ENCODE results near the gene PTCHD1.

PTCHD1 gene

GRCh38 chrX:23334848-23335599 is at the start of gene PTCHD1:
Gene PTCHD1, plus strand, starts transcription at chrX:23334849. Its CDS starts 27 bp downstream, at chrX:23334876.
- DNase-seq, result peak; percentile 1

GRCh38 chrX:23286731-23287130 is 47.9 kb upstream of the PTCHD1 start:
- DNase-seq, result no peak

- DNase-seq, result no peak
Measured at GRCh38 chrX:23287191-23287725, 47.4 kb upstream of the PTCHD1 start.

- no peak for DNase-seq
Measured at GRCh38 chrX:23292354-23292987, 42.2 kb upstream of the PTCHD1 start.

GRCh38 chrX:23292988-23293651 is 41.5 kb upstream of the PTCHD1 start:
- no peak for DNase-seq

- no peak for DNase-seq
Measured at GRCh38 chrX:23304881-23305280, 29.8 kb upstream of the PTCHD1 start.

- no peak for DNase-seq
Measured at GRCh38 chrX:23311731-23312130, 22.9 kb upstream of the PTCHD1 start.

GRCh38 chrX:23312136-23312535 is 22.5 kb upstream of the PTCHD1 start:
- DNase-seq, result no peak

- peak; percentile 32 for DNase-seq
Measured at GRCh38 chrX:23317799-23318724, 16.6 kb upstream of the PTCHD1 start.

GRCh38 chrX:23327104-23327503 is 7.5 kb upstream of the PTCHD1 start:
- DNase-seq, result peak; percentile 3

GRCh38 chrX:23331701-23332100 is 2.9 kb upstream of the PTCHD1 start:
- no peak for DNase-seq

GRCh38 chrX:23332101-23332887 is 2.4 kb upstream of the PTCHD1 start:
- DNase-seq, result peak; percentile 8

GRCh38 chrX:23332888-23333821 is 1.5 kb upstream of the PTCHD1 start:
- DNase-seq, result peak; percentile 2

- no peak for DNase-seq
Measured at GRCh38 chrX:23333842-23334520, 668 bp upstream of the PTCHD1 start.

GRCh38 chrX:23334521-23334847 is 165 bp upstream of the PTCHD1 start:
- DNase-seq, result no peak

- no peak for DNase-seq
Measured at GRCh38 chrX:23338334-23338733, 3.7 kb downstream of the PTCHD1 start.

- DNase-seq, result no peak
Measured at GRCh38 chrX:23341452-23341851, 6.8 kb downstream of the PTCHD1 start.

- DNase-seq, result no peak
Measured at GRCh38 chrX:23344238-23344903, 9.7 kb downstream of the PTCHD1 start.

- DNase-seq, result no peak
Measured at GRCh38 chrX:23344904-23345271, 10.2 kb downstream of the PTCHD1 start.

- DNase-seq, result no peak
Measured at GRCh38 chrX:23356189-23356588, 21.5 kb downstream of the PTCHD1 start.

Data from hematopoietic multipotent progenitor cell treated with erythropoietin and hydrocortisone succinate and interleukin-3 and kit ligand, for 6 days (in vitro differentiated cells).